HG02610 (cell line): ENCODE data around the gene TTLL5.
A peak's percentile ranks its signal among the peaks of the same experiment; 100 is the strongest.

ENCODE experiments used
- ATAC-seq: cut with Tn5 transposase; IDR thresholded peaks from one replicate; pipeline ENCODE4 v1.9.1; 2021; ENCODE audit warnings: mild to moderate bottlenecking, moderate library complexity; ENCODE audit not compliant: unreplicated experiment

The TTLL5 gene

GRCh38 chr14:75660630-75661498 is at the start of gene TTLL5, which contains the start of gene ERG28:
TTLL5 (plus strand) TSS chr14:75661246; CDS start chr14:75663150, 1,904 bp downstream.
ERG28 (minus strand) TSS chr14:75660876; CDS start chr14:75657502, 3,374 bp downstream.
- peak; percentile 98 for ATAC-seq

GRCh38 chr14:75612157-75612556 is 48.9 kb upstream of the TTLL5 start:
- ATAC-seq, result no peak

- ATAC-seq, result no peak
These were observed 46.9 kb upstream of the TTLL5 start for GRCh38 chr14:75614179-75614578.

GRCh38 chr14:75615200-75615599 is 45.8 kb upstream of the TTLL5 start:
- no peak for ATAC-seq

GRCh38 chr14:75619548-75619947 is 41.5 kb upstream of the TTLL5 start:
- ATAC-seq, result no peak

GRCh38 chr14:75625034-75625433 is 36.0 kb upstream of the TTLL5 start:
- ATAC-seq, result no peak

GRCh38 chr14:75626396-75626795 is 34.6 kb upstream of the TTLL5 start:
- no peak for ATAC-seq

GRCh38 chr14:75626863-75627262 is 34.2 kb upstream of the TTLL5 start:
- ATAC-seq, result no peak

GRCh38 chr14:75627406-75627805 is 33.6 kb upstream of the TTLL5 start:
- no peak for ATAC-seq

- ATAC-seq, result no peak
These were observed 32.2 kb upstream of the TTLL5 start for GRCh38 chr14:75628816-75629215.

GRCh38 chr14:75630695-75631452 is 30.2 kb upstream of the TTLL5 start:
- no peak for ATAC-seq

- ATAC-seq, result no peak
These were observed 29.6 kb upstream of the TTLL5 start for GRCh38 chr14:75631453-75631831.

GRCh38 chr14:75634848-75635247 is 26.2 kb upstream of the TTLL5 start:
- no peak for ATAC-seq

GRCh38 chr14:75636100-75636692 is 24.9 kb upstream of the TTLL5 start:
- ATAC-seq, result no peak

GRCh38 chr14:75640876-75641275 is 20.2 kb upstream of the TTLL5 start:
- no peak for ATAC-seq

- no peak for ATAC-seq
These were observed 17.1 kb upstream of the TTLL5 start for GRCh38 chr14:75643985-75644384.

- no peak for ATAC-seq
These were observed 16.0 kb upstream of the TTLL5 start for GRCh38 chr14:75645056-75645455.

- ATAC-seq, result no peak
These were observed 14.3 kb upstream of the TTLL5 start for GRCh38 chr14:75646762-75647161.

- no peak for ATAC-seq
These were observed 13.4 kb upstream of the TTLL5 start for GRCh38 chr14:75647640-75648039.

- no peak for ATAC-seq
These were observed 12.8 kb upstream of the TTLL5 start for GRCh38 chr14:75648066-75648838.

- no peak for ATAC-seq
These were observed 11.7 kb upstream of the TTLL5 start for GRCh38 chr14:75649337-75649736.
